ENCODE measurements around the gene RASL10B. TPM values are rescaled to one million over a fixed set of nuclear protein-coding genes. Genes with fewer than 3 reads are reported as not detected.

RASL10B gene
- total and polyA plus RNA-seq, 7 donors = 0.60 to 5.5 (median 3.6) TPM; not detected in 1

DNA sequence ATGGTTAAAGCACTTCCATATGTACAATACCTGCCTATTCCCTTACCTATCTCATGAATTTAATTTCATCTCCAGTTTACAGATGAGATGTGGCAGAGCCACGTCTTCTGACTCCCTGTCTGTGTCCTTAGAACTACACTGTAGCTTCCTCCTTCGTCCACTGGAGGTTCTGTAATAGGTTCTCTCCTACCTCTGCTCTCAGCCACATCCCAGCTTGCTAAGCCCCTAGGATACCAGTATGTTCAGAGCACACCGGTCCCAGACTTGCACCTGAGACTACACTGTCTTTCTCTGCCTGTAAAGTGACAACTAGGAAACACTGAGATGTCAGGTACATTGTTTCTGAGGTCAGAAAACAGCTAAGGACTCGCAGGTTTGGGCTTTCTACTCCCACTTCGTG lies 3.8 kb upstream of the RASL10B start:
- Histone ChIP-seq H3K9me3 (no peaks in the 10 kb centered on the region), H3K4me1 (peaks cover 0 to 42% (median 35%) of the 10 kb centered on the region in 4 donors), H3K27me3 (no peaks in the 10 kb centered on the region), H3K36me3 (peaks cover 0 to 32% (median 16%) of the 10 kb centered on the region in 4 donors), H3K4me3 (no peak overlapping the region), H3K27ac (peak overlapping the region in 1 of 4 donors; percentile 71)
- intact Hi-C loops (cut with DNase I) = no loop called here
- no peak for DNase-seq
- TF ChIP-seq EP300 (IDR thresholded peaks at IDR 0.05) (no peak), POLR2AphosphoS5 (IDR thresholded peaks at IDR 0.05) (no peak), POLR2A (IDR thresholded peaks at IDR 0.05) (no peak)
- TF ChIP-seq, protein P1, sequence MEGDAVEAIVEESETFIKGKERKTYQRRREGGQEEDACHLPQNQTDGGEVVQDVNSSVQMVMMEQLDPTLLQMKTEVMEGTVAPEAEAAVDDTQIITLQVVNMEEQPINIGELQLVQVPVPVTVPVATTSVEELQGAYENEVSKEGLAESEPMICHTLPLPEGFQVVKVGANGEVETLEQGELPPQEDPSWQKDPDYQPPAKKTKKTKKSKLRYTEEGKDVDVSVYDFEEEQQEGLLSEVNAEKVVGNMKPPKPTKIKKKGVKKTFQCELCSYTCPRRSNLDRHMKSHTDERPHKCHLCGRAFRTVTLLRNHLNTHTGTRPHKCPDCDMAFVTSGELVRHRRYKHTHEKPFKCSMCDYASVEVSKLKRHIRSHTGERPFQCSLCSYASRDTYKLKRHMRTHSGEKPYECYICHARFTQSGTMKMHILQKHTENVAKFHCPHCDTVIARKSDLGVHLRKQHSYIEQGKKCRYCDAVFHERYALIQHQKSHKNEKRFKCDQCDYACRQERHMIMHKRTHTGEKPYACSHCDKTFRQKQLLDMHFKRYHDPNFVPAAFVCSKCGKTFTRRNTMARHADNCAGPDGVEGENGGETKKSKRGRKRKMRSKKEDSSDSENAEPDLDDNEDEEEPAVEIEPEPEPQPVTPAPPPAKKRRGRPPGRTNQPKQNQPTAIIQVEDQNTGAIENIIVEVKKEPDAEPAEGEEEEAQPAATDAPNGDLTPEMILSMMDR (IDR thresholded peaks at IDR 0.05) = no peak
- WGBS, 2 donors = 73 to 89% methylated on average over 5 of the region's 5 CpGs

DNA sequence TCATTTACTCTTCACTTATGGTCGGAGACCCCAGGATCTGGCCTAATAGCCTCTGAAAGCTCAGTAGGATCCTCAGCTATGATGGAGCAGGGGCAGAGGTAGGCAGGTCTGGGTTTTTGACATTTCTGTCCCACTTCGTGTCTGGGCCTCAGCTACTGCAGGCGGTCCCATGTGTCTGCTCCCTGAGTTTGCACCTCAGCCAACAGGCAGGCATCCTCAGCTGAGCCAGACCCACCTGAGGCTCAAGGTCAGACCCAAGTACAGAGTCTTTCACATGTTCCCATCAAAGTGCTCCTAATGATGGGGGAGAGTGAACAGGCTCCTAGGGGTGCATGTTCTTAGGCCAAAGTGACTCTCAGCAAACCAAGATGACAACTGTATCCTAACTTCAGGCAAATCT lies 2.9 kb upstream of the RASL10B start:
- Histone ChIP-seq H3K27me3 (no peaks in the 10 kb centered on the region), H3K4me1 (peaks cover 0 to 43% (median 36%) of the 10 kb centered on the region in 4 donors), H3K27ac (no peak overlapping the region), H3K4me3 (no peak overlapping the region), H3K36me3 (peaks cover 0 to 24% (median 14%) of the 10 kb centered on the region in 4 donors), H3K9me3 (no peaks in the 10 kb centered on the region)
- TF ChIP-seq POLR2A (IDR thresholded peaks at IDR 0.05) = no peak
- TF ChIP-seq, protein P1 (IDR thresholded peaks at IDR 0.05) = no peak
- no peak for TF ChIP-seq EP300 (IDR thresholded peaks at IDR 0.05)
- TF ChIP-seq POLR2AphosphoS5 (IDR thresholded peaks at IDR 0.05) = no peak
- DNase-seq = no peak
- 94 to 96% methylated on average over 3 of the region's 3 CpGs for WGBS, 2 donors
- intact Hi-C loops (cut with DNase I) = no loop called here

DNA sequence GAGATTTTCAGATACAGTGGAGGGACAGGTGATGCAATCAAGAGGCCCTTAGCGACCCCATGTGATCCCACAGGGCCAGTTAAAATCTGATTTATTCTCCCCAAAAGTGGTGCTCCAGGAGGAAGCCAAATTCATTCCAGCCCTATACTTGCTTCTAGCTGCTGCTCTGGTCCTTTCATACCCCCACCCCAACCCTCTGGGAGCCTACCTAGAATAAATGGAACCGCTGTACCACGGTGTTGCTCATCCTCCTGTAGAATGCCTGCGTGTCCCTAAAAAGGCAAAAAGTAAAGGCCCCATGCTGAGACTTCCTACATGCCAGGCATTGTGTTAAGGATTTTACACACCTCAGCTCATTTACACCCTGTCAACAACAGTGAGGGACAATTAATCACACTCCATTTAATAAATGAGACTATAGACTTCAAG lies 2.0 kb upstream of the RASL10B start:
- no peak for DNase-seq
- peaks cover 0 to 43% (median 36%) of the 10 kb centered on the region in 4 donors for H3K4me1 ChIP-seq
- H3K27ac ChIP-seq = no peak overlapping the region
- H3K36me3 ChIP-seq = peaks cover 0 to 15% (median 6%) of the 10 kb centered on the region in 4 donors
- H3K27me3 ChIP-seq = no peaks in the 10 kb centered on the region
- WGBS, 2 donors = 91 to 92% methylated on average over 4 of the region's 4 CpGs
- TF ChIP-seq, protein P1 (IDR thresholded peaks at IDR 0.05) = no peak
- TF ChIP-seq EP300 (IDR thresholded peaks at IDR 0.05) (no peak), POLR2AphosphoS5 (IDR thresholded peaks at IDR 0.05) (no peak), POLR2A (IDR thresholded peaks at IDR 0.05) (no peak)
- no peaks in the 10 kb centered on the region for H3K9me3 ChIP-seq
- intact Hi-C loops (cut with DNase I) = no loop called here
- H3K4me3 ChIP-seq = no peak overlapping the region

DNA sequence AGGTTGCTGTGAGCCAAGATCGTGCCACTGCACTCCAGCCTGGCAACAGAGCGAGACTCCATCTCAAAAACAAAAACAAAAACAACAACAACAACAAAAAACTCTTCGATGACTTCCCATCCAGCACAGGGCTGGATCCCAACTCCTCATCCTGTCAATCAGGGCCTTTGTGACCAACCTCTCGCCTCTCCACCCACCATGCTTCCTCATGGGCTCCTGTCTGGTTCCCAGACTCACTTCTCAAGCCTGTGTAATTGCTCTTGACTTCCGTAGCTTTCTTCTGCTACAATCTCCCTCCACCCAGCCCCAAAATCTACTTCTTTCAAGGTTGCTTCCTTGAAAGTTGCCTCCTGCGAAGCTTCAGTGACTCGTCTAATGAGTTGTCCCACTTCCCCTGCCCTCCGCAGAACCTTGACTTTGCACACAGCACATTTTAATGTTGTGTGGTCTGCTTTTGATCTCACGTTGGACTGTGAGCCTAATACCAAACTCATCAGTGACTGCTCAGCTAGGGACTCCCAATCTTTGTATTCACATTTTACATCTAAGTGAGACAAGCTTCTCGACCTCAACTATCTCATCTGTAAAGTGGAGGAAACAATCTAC lies 936 bp upstream of the RASL10B start:
- Histone ChIP-seq H3K27me3 (no peaks in the 10 kb centered on the region), H3K4me1 (peaks cover 0 to 38% (median 34%) of the 10 kb centered on the region in 4 donors), H3K36me3 (peaks cover 0 to 5% (median under 1%) of the 10 kb centered on the region in 4 donors), H3K27ac (no peak overlapping the region), H3K9me3 (no peaks in the 10 kb centered on the region), H3K4me3 (no peak overlapping the region)
- 83 to 91% methylated on average over 10 of the region's 10 CpGs for WGBS, 2 donors
- DNase-seq = no peak
- TF ChIP-seq POLR2A (IDR thresholded peaks at IDR 0.05) (no peak), POLR2AphosphoS5 (IDR thresholded peaks at IDR 0.05) (no peak), EP300 (IDR thresholded peaks at IDR 0.05) (no peak)
- intact Hi-C loops (cut with DNase I) = no loop called here

DNA sequence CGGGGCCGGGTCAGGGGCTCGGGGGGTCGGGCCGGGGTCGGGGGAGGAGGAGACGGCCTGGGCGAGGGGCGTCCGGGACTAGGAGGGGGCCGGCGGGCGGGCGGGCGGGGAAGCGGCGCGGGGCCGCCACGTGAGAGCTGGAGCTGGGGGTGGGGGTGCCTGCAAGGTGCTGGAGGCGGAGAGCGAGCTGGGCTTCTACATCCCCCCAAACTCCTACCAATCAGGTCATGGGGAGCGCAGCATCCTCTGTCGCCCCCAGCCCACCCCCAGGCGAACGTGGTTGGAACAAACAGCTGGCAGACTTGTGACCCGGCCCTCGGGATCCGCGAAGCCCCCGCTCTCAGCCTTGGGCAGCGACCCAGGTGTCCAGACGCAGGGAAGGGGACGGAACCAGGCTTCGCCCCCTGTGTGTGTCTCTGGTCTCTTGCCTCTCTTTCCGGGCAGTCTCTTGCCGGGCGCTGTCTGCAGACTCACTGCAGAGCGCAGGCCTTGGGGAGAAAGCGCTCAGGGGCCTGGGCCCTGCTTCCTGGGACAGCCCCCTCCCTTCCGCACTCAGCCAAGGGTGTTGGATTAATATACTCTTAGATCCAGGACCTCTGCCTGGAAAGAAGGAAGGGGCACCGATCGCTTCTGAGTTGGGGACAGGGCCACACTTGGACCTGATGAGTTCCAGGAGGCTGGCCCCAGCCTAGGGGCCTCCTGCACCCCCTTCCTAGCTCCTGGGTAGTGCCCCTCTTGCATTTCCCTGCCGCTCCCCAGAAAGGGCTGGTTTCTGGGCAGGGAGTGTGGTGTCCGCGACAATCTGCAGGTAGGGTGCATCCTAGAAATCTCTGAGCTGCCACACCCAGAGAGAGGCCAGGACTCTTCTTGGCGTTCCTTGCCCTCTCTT lies 722 bp downstream of the RASL10B start:
- intact Hi-C loops (cut with DNase I) = no loop called here
- H3K27me3 ChIP-seq = no peaks in the 10 kb centered on the region
- H3K4me1 ChIP-seq = peaks cover 0 to 22% (median 18%) of the 10 kb centered on the region in 4 donors
- WGBS, 2 donors = 22 to 23% methylated on average over 42 to 47 of the region's 47 CpGs
- peak overlapping the region; percentile 45 to 89 (median 74) for H3K4me3 ChIP-seq
- TF ChIP-seq EP300 (IDR thresholded peaks at IDR 0.05) (no peak), POLR2AphosphoS5 (IDR thresholded peaks at IDR 0.05) (no peak), POLR2A (IDR thresholded peaks at IDR 0.05) (no peak)
- TF ChIP-seq, protein P1 (IDR thresholded peaks at IDR 0.05) = no peak
- peak overlapping the region; percentile 31 to 62 (median 47) for H3K27ac ChIP-seq
- no peaks in the 10 kb centered on the region for H3K36me3 ChIP-seq
- H3K9me3 ChIP-seq = no peaks in the 10 kb centered on the region
- DNase-seq = no peak

All from sigmoid colon (tissue), 7 donors.